Tongue (tissue), 2 donors: ENCODE measurements around the gene SLCO4C1. TPM values are rescaled to one million over a fixed set of nuclear protein-coding genes. Genes with fewer than 3 reads are reported as not detected.

Source experiments
- DNase-seq: peaks from one replicate; pipeline ENCODE4 v3.0.0-alpha.2; 2015
- total RNA-seq: library from RNA; depleted of rRNA; stranded (reverse); fragments of >200 nt; gene quantifications from one replicate; pipeline ENCODE4 v1.2.3, GENCODE V29; 2014

SLCO4C1 gene
- total RNA-seq, 1 donor from 2014 or later, result 1.0 TPM

DNA sequence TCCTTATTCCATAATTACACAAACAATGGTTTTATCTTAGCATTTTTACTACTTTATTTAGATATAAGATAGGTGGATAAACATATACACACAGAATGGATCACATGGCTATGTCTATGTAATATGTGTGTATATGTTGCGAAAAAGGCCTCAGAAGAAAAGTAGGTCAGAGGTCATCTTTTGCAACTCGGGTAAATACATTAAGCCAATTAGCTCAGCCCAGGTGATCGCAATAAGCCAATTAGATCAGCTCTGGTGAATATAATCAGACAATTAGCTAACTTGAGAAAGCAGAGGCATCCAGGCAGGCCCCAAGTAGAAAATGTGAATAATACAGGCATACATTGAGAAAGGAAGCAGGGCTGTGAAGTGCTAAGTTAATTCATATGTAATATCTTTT, 24.3 kb downstream of the SLCO4C1 start:
- no peak for DNase-seq

DNA sequence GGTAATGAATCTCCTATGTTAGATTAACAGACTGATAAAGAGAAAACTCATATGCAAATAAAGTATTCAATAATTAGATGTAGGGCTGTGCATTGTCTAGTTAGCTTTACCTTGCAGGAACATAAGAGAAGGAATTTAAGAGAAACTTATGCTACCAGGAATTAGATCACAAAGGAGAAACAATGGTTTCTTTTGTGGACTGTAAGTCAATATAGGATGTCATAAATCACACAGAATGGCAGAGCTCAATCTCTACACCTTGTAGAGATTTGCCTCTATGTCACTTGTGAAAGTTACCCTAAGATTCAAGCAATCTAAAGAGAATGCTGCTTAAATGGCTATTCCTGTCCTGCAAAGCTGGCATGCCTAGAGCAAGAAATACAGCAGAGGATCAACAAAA, 26.0 kb downstream of the SLCO4C1 start:
- DNase-seq, result no peak

DNA sequence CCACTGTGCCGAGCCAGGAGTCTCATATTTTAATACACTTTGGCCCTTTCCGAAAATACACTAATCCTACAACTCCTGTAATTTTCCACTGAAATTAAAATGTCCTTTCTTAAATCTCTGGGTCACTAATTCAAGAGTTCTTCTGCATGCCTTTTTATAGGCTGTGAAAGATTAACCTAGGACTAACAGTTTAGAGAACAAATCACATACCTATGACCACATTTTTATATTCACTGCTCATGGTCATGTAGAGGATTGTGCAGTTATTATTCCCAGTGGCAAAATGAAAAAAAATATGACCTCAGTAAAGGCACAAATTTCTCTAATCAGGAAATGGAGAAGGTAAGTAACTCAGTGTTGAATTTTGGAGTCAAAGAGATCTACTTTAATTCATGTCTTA, 33.4 kb downstream of the SLCO4C1 start:
- DNase-seq, result no peak

GRCh38 chr5:102249381-102249780, 46.7 kb downstream of the SLCO4C1 start:
- no peak for DNase-seq

- no peak for DNase-seq
These were observed 52.9 kb downstream of the SLCO4C1 start for GRCh38 chr5:102243213-102243612.

GRCh38 chr5:102241809-102242421, 54.2 kb downstream of the SLCO4C1 start:
- DNase-seq, result no peak

GRCh38 chr5:102231693-102232619, 64.1 kb downstream of the SLCO4C1 start:
- DNase-seq, result no peak

- DNase-seq, result no peak
These were observed 66.4 kb downstream of the SLCO4C1 start for GRCh38 chr5:102229685-102230084.

DNA sequence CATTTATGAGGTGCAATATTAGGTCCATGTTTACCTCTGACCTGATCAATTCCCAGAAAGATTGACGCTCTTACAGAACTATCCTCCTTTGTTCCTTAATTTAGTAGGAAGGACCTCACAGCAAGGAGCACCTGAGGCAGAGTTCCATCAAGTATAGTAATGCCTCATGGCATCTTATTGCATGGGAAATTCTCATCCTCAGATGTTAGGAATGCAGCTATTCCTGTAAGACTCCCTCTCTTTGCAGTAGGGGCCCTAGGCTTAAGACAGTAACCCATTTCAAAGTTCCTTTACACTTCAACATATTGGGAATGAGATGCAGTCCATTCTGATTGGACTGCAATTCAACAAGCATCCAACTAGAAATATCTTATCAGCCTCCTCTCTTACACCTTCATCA, 69.8 kb downstream of the SLCO4C1 start:
- no peak for DNase-seq

GRCh38 chr5:102223542-102224477, 72.3 kb downstream of the SLCO4C1 start:
- peak; percentile 50 for DNase-seq

- no peak for DNase-seq
These were observed 73.3 kb downstream of the SLCO4C1 start for GRCh38 chr5:102222772-102223171.

DNA sequence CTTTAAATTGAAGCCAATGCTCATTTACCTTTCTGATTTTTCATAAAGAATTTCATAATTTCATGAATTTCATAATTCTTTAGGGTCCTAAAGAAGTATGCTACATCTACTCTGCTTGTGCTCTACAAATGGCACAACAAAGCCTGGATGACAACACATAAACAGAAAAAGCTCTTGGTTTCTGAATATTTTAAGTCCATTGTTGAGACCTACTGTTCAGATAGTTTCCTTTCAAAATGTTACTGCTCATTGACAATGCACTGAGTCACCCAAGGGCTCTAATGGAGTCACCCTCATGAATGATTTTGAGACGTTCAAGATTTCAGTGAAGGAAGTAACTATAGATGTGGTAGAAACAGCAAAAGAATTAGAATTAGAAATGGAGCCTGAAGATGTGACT, 74.1 kb downstream of the SLCO4C1 start:
- no peak for DNase-seq

DNA sequence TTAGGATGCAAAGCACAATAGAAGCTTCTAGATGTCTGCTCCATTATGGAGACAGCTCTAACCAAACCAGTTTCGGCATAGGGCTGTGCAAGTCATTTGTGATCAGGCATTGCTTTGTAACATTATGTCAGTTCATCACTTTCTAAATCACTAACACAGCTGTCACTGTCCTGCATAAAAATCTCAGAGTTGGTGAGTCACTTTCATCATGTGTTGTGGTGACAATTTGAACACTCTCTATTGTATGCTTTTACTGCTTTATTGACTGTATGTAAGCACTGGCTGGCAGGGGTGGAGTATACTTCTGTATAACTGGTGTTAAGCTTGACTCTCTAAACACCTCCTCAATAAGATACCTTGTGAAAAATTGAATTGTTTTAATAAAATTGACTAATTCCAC, 77.9 kb downstream of the SLCO4C1 start:
- DNase-seq, result no peak

GRCh38 chr5:102216678-102217077, 79.4 kb downstream of the SLCO4C1 start:
- DNase-seq, result peak; percentile 18

- no peak for DNase-seq
These were observed 84.9 kb downstream of the SLCO4C1 start for GRCh38 chr5:102211165-102211564.

- no peak for DNase-seq
These were observed 95.2 kb downstream of the SLCO4C1 start for GRCh38 chr5:102200861-102201260.

DNA sequence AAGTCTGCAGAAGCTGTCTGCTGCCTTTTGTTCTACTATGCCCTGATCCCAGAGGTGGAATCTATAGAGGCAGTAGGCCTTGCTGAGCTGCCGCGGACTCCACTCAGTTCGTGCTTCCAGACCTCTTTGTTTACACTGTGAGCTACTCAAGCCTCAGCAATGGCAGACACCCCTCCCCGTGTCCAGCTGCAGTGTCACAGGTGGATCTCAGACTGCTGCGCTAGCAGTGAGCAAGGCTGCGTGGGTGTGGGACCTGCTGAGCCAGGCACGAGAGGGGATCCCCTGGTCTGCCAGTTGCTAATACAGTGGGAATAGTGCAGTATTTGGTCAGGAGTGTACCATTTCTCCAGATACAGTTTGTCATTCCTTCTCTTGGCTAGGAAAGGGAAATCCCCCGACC, 99.6 kb downstream of the SLCO4C1 start:
- no peak for DNase-seq

Other genes with a start within 250 kb of the SLCO4C1 start
- gene SLCO6A1, start 202.7 kb upstream of the SLCO4C1 start, total RNA-seq, result not detected